Measurements from ENCODE around the gene ZNF101. TPM values are rescaled to one million over a fixed set of nuclear protein-coding genes. Genes with fewer than 3 reads are reported as not detected.
"Not testable (repeated sequence)": the region's sequence is repeated elsewhere in the genome, so short reads cannot be mapped to it uniquely, and the experiment has no call there.

ZNF101 gene
- total RNA-seq, 1 donor from 2014 or later: 7.3 TPM

DNA sequence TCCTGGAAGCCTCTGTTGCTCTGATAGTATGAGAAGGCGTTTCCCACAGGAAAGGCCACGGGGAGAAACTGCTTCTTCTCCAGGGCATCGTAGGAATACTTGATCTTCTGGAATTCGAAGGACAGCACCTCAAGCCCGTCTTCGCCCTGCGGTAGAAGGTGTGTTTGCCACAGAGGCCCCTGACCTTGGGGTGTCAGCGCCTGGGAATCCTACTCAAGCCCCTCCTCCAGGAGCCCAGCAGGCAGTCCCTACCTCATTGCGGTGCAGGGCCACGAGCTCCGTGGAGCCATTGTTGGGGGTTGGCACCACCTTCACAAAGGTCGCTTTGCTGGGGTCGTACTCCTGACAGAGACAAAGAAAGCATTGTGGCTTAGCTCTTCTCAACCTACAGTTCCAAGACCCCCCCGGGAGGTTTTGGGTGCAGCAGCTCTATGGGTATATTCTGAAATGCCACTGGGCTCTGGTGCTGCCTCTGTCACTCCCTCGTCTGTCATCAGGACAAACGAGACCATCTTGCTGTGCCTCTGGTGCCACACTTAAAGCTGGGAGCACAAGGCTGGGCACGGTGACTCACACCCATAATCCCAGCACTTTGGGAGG lies 8.9 kb upstream of the ZNF101 start:
- no peak for DNase-seq (ENCODE audit: low spot score)

DNA sequence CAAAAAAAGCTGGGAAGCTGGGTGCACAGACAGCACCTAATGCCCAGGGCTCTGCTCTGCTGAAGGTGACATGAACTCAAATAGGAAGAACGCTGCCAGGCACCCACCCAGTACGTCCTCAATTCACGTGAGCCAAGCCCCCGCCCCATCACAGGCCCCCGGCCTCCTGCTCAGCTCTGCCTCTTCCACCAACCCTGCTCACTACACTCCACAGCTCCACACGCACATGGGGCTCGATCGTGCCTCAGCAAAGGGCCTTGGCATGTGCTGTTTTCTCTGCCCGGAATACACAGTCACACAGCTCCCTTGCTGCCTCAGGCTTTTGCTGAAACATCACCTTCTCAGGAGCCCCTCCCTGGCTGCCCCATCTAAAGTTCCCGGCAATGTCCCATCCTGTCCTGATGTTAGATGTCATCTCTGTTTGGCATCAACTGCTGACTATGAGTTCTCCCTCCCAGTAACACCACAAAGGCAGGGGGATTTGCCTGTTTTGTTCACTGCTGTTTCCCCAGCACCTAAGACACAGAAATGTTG lies 7.4 kb upstream of the ZNF101 start:
- DNase-seq (ENCODE audit: low spot score): no peak

DNA sequence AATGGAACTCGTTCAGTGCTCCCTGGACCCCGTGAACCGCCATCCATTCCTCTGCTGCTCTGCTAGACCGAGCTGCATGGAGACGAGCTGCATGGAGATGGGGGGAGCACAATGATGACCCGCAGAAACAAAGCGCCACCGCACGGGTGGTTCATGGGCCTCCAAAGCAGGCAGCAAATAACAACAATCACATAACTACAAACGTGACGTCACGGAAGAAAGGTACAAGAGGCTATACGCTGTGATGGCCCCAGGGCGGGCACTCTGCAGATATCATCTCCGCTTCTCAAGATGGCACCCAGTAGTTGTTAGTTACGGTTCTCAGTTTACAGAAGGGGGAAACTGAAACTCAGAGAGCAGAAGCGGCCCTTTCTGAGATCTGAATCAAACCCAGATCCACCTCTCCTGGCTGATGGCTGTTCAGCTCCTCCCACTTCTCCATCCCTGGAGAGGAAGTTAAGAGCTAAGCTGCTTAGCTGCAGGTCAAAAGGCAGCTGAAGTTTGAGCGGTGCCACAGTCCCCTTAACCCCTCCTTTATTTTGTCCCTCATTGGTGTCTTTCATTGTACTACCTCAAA lies 6.9 kb upstream of the ZNF101 start:
- DNase-seq (ENCODE audit: low spot score): no peak

DNA sequence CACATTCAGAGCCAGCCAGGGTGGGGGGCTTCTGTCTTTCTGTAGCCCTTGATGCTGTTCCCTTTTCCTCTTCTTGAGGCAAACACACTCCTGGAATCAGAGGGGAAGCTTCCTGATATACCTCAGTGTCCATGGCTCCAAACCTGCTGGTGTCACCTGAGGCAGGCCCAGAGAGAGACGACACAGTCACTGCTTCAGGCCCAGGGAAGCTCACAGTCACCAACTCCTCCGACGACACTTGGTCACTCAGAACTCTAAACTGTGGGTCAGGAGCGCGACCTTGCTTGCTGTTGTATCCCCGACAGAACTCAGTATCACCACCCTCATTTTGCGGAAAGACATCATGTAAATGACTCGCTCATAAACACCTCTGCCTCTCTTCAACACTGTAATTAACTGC lies 6.3 kb upstream of the ZNF101 start:
- DNase-seq (ENCODE audit: low spot score): no peak

DNA sequence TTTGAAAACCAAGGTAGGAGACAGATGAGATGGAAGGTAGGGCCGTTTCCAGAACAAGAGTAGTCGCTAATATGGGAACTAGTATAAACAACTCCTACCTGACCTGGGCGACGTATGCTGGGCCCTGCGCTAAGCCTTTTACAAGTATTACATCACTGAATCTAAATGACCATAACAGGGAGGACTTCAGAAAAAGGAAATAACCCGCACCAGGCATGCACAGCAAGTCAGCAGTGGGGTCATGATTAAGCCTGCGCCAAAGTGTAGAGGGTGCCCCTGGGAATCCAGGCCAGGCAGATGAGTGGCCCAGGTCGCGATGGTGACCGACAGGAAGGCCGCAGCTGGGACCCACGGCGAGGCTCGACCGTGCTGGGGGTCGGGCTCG lies 5.8 kb upstream of the ZNF101 start:
- DNase-seq (ENCODE audit: low spot score): no peak

- peak; percentile 98 for DNase-seq (ENCODE audit: low spot score)
These were observed 5.2 kb upstream of the ZNF101 start, which contains the start of gene ATP13A1 for GRCh38 chr19:19663256-19664120. Gene ATP13A1 (minus strand): TSS chr19:19663676. CDS start chr19:19663666, 10 bp downstream.

- peak; percentile 28 for DNase-seq (ENCODE audit: low spot score)
These were observed 3.2 kb upstream of the ZNF101 start for GRCh38 chr19:19665420-19665948.

DNA sequence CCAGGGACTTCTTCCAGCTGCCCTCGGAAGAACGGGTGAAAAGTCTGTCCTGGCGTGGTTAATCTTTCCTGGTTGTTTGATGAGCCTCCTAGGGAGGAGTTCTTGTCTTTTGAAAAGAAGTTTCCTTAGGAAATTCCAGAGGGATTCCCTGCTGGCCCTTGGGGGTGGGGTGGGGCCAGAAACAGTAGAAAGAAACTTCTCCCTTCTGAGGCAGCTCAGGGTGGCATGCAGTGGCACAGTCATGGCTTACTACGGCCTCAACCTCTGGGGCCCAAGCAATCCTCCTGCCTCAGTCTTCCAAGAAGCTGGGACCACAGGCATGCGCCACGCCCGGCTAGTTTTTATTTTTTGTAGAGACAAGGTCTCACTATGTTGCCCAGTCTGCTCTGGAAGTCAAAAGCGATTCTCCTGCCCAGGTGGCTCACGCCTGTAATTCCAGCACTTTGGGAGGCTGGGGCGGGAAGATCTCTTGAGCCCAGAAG lies 1.5 kb downstream of the ZNF101 start:
- peak; percentile 78 for DNase-seq (ENCODE audit: low spot score)

- no peak for DNase-seq (ENCODE audit: low spot score)
These were observed 4.2 kb downstream of the ZNF101 start for GRCh38 chr19:19672816-19673215.

GRCh38 chr19:19674315-19674714 lies 5.7 kb downstream of the ZNF101 start:
- peak; percentile 37 for DNase-seq (ENCODE audit: low spot score)

- DNase-seq (ENCODE audit: low spot score): peak; percentile 45
These were observed 8.9 kb downstream of the ZNF101 start for GRCh38 chr19:19677579-19677978.

DNA sequence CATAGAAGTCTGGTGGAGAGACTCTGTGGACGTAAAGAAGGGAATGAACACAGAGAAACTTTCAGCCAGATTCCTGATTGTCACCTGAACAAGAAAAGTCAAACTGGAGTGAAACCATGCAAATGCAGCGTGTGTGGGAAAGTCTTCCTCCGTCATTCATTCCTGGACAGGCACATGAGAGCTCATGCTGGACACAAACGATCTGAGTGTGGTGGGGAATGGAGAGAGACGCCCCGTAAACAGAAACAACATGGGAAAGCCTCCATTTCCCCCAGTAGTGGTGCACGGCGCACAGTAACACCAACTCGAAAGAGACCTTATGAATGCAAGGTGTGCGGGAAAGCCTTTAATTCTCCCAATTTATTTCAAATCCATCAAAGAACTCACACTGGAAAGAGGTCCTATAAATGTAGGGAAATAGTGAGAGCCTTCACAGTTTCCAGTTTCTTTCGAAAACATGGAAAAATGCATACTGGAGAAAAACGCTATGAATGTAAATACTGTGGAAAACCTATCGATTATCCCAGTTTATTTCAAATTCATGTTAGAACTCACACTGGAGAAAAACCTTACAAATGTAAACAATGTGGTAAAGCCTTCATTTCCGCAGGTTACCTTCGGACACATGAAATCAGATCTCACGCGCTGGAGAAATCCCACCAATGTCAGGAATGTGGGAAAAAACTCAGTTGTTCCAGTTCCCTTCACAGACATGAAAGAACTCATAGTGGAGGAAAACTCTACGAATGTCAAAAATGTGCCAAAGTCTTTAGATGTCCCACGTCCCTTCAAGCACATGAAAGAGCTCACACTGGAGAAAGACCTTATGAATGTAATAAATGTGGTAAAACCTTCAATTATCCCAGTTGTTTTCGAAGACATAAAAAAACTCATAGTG lies 10.8 kb downstream of the ZNF101 start:
- DNase-seq (ENCODE audit: low spot score): no peak

DNA sequence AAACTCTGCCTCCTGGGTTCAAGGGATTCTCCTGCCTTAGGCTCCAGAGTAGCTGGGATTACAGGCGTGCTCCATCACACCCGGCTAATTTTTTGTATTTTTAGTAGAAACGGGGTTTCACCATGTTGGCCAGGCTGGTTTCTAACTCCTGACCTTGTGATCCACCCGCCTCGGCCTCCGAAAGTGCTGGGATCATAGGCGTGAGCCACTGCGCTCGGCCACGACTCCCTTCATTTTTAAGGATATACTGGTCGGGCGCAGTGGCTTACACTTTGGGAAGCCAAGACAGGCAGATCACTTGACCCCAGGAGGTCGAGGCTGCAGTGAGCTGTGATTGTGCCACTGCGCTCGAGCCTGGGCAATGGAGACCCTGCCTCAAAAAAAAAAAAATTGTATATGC lies 17.5 kb downstream of the ZNF101 start:
- DNase-seq (ENCODE audit: low spot score): peak; percentile 51

DNA sequence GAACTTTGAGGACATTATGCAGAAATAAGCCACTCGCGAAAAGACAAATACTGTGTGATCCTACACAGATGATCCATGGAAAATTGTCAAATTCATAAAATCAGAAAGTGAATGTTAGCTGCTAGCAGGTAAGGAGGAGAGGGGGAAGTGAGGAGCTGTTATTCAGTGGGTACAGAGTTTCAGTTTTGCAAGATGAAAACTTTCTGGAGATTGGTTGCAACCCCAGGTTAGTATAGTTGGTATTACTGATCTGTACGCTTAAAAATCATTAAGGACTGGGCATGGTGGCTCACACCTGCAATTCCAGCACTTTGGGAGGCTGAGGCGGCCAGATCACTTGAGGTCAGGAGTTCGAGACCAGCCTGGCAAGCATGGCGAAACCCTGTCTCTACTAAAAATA lies 17.9 kb downstream of the ZNF101 start:
- no peak for DNase-seq (ENCODE audit: low spot score)

DNA sequence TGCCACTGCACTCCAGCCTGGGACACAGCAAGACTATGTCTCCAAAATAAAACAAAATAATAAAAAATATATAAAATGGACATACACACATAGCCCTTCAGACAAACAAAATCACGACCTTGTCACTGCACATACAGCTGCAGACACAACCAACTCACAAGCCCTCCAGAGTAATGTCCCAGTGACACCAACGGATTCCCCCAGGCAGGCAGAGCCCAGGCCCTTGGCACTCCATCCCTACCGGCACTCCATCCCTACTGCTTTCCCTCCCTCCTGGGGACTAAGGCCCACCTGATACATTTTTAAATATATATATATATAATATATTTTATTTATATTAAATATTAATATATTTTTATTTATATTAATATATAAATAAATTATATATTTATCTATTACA lies 18.5 kb downstream of the ZNF101 start:
- DNase-seq (ENCODE audit: low spot score): no peak

GRCh38 chr19:19689023-19689422 lies 20.4 kb downstream of the ZNF101 start:
- DNase-seq (ENCODE audit: low spot score): not testable (repeated sequence)

DNA sequence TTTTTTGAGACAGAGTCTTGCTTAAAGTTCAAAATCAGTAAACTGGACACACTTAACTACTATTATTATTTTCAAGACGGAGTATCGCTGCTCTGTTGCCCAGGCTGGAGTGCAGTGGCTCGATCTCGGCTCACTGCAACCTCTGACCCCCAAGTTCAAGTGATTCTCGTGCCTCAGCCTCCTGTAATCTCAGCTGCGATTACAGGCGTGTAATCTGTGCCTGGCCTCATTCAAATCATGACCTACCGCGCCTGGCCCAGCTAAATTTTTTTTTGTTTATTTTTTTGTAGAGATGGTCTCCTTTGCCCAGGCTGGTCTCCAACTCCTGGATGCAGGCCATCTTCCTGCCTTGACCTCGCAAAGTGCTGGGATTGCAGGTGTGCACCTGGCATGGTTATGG lies 23.0 kb downstream of the ZNF101 start:
- DNase-seq (ENCODE audit: low spot score): no peak

GRCh38 chr19:19696386-19696785 lies 27.7 kb downstream of the ZNF101 start:
- no peak for DNase-seq (ENCODE audit: low spot score)

DNA sequence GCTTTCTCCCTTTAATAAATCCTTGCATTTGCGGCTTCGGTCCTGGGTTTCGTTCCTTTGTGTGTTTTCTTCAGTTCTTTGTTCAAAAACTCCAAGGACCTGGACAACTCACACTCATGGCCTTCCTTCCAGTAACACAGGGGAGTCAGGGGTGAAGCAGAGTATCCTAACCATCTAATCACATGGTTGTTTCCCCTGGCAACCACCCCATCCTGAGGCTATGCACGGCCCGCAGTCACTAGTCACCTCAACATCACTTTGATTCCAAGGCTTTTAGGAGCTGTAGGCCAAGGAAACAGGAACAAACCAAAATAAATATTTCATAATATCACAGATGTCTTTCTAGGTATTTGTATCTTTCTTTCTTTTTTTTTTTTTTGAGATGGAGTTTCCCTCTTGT lies 28.9 kb downstream of the ZNF101 start:
- DNase-seq (ENCODE audit: low spot score): no peak

- DNase-seq (ENCODE audit: low spot score): not testable (repeated sequence)
These were observed 31.9 kb downstream of the ZNF101 start for GRCh38 chr19:19700493-19700892.

DNA sequence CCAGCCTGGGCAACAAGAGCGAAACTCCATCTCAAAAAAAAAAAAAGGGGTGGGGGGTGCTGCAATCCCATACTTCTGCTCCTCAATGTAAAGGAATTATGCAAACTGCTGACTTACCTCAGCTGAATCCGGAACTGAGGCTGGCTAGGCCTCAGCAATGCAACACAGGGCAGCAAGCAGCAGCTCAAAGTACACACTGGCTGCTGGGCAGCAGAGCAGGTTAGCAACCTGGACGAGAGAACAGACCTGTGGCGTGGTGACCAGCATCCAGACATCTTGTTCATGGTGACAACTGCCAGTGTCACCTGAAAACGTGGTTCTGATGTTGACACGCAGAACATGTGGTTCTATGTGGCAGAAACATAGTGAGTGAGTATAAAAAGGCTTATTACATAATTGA lies 36.2 kb downstream of the ZNF101 start:
- DNase-seq (ENCODE audit: low spot score): no peak

Data from mesenteric fat pad (tissue), 1 donor.